ENCODE measurements around the gene SNX30. TPM values are rescaled to one million over a fixed set of nuclear protein-coding genes. Genes with fewer than 3 reads are reported as not detected.

The SNX30 gene
- total and polyA plus RNA-seq, 4 donors = 18.1 to 31.8 (median 22.1) TPM

GRCh38 chr9:112810696-112811490 is 60.3 kb downstream of the SNX30 start:
- H3K27me3 ChIP-seq (ENCODE audit: control insufficient read depth, insufficient read depth, low read length) = no peaks in the 10 kb centered on the region
- no peak overlapping the region for H3K4me3 ChIP-seq (ENCODE audit: low read depth, low read length)
- no peak overlapping the region for H3K27ac ChIP-seq (ENCODE audit: low read depth, low read length)

GRCh38 chr9:112811518-112811917 is 61.0 kb downstream of the SNX30 start:
- peaks cover 3% of the 10 kb centered on the region for H3K4me1 ChIP-seq (ENCODE audit: control insufficient read depth, insufficient read depth, low read length)
- H3K9me3 ChIP-seq (ENCODE audit: control insufficient read depth, insufficient read depth, low read length) = no peaks in the 10 kb centered on the region
- no peak for DNase-seq (ENCODE audit: low read depth in 4 of 6, low spot score in 6 of 6)
- no peaks in the 10 kb centered on the region for H3K36me3 ChIP-seq (ENCODE audit: control insufficient read depth, insufficient read depth, low read length)
- no peak overlapping the region for H3K4me3 ChIP-seq (ENCODE audit: low read depth, low read length)
- no peaks in the 10 kb centered on the region for H3K27me3 ChIP-seq (ENCODE audit: control insufficient read depth, insufficient read depth, low read length)
- H3K27ac ChIP-seq (ENCODE audit: low read depth, low read length) = no peak overlapping the region
- 97% methylated on average over 5 of the region's 6 CpGs for WGBS (ENCODE audit: insufficient coverage)

More at GRCh38 chr9:112810696-112811490, 60.3 kb downstream of the SNX30 start:
- Histone ChIP-seq H3K36me3 (ENCODE audit: control insufficient read depth, insufficient read depth, low read length) (no peaks in the 10 kb centered on the region), H3K9me3 (ENCODE audit: control insufficient read depth, insufficient read depth, low read length) (no peaks in the 10 kb centered on the region), H3K4me1 (ENCODE audit: control insufficient read depth, insufficient read depth, low read length) (peaks cover 3% of the 10 kb centered on the region)
- 77% methylated on average over 17 of the region's 17 CpGs for WGBS (ENCODE audit: insufficient coverage)
- no peak for DNase-seq (ENCODE audit: low read depth in 4 of 6, low spot score in 6 of 6)

- no peaks in the 10 kb centered on the region for H3K27me3 ChIP-seq (ENCODE audit: control insufficient read depth, insufficient read depth, low read length)
- H3K9me3 ChIP-seq (ENCODE audit: control insufficient read depth, insufficient read depth, low read length) = no peaks in the 10 kb centered on the region
- H3K4me1 ChIP-seq (ENCODE audit: control insufficient read depth, insufficient read depth, low read length) = peaks cover 6% of the 10 kb centered on the region
- H3K36me3 ChIP-seq (ENCODE audit: control insufficient read depth, insufficient read depth, low read length) = peaks cover 6% of the 10 kb centered on the region
- H3K27ac ChIP-seq (ENCODE audit: low read depth, low read length) = no peak overlapping the region
- 91% methylated on average over 4 of the region's 8 CpGs for WGBS (ENCODE audit: insufficient coverage)
- H3K4me3 ChIP-seq (ENCODE audit: low read depth, low read length) = no peak overlapping the region
- no peak for DNase-seq (ENCODE audit: low read depth in 4 of 6, low spot score in 6 of 6)
Measured at GRCh38 chr9:112815868-112816267, 65.3 kb downstream of the SNX30 start.

DNA sequence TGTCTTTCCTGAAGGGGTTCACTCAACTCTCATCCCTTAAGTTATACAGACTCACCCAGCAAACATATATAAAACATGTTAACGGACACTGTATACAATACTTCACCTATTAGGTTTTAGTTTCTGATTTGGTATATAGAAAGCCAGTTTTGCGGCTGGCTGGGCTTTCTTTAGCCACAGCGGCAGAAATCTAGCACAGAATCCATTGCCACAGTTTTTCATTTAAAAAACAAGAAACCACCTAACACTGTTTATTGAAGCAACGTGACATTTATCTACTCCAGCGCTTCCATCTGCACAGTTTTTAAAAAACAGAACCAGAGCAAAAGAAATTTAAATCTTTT is 67.3 kb downstream of the SNX30 start:
- Histone ChIP-seq H3K36me3 (ENCODE audit: control insufficient read depth, insufficient read depth, low read length) (peaks cover 6% of the 10 kb centered on the region), H3K27me3 (ENCODE audit: control insufficient read depth, insufficient read depth, low read length) (no peaks in the 10 kb centered on the region), H3K27ac (ENCODE audit: low read depth, low read length) (no peak overlapping the region), H3K4me1 (ENCODE audit: control insufficient read depth, insufficient read depth, low read length) (peaks cover 6% of the 10 kb centered on the region), H3K9me3 (ENCODE audit: control insufficient read depth, insufficient read depth, low read length) (no peaks in the 10 kb centered on the region), H3K4me3 (ENCODE audit: low read depth, low read length) (no peak overlapping the region)
- 100% methylated on average over 2 of the region's 5 CpGs for WGBS (ENCODE audit: insufficient coverage)
- DNase-seq (ENCODE audit: low read depth in 4 of 6, low spot score in 6 of 6) = no peak

DNA sequence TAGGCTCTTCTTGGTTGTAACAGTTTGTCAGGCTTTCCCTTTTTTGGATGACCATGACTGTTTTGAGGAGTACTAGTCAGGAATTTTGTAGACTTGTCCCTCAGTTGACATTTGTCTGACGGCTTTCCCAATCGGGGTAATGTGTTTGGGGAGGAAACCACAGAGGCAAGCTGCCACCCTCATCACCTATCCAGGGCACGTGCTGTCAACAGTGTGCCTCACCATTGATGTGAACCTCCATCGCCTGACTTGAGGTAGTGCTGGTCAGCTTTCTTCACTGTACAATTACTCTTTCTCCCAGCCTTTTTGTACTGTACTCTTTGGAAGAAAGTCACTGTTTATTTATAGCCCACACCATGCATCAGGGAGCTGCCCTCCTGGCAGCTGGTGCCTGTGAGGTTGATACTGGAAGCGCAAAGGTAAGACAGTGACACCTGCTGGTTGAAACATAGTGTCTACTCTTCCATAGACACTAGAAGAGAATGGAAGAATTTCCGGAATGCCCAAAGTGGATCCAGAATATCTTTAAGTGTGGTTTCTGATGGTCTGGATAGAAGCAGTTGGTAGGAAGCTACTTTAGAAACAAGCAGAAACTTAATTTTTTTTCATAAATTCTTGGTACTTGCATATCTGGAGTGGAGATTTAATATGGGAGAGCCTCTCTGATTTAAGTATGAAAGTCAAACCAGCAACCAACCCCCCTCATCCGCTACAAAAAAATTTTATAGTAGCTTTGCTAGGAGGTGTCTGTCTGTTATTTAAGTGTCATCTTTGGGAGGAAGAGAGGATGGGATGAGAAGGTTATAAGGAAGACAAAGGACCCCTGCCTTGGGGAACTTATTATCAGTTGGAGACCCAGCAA is 69.3 kb downstream of the SNX30 start:
- Histone ChIP-seq H3K4me1 (ENCODE audit: control insufficient read depth, insufficient read depth, low read length) (peaks cover 6% of the 10 kb centered on the region), H3K9me3 (ENCODE audit: control insufficient read depth, insufficient read depth, low read length) (no peaks in the 10 kb centered on the region), H3K27me3 (ENCODE audit: control insufficient read depth, insufficient read depth, low read length) (no peaks in the 10 kb centered on the region), H3K36me3 (ENCODE audit: control insufficient read depth, insufficient read depth, low read length) (peaks cover 6% of the 10 kb centered on the region), H3K4me3 (ENCODE audit: low read depth, low read length) (no peak overlapping the region), H3K27ac (ENCODE audit: low read depth, low read length) (no peak overlapping the region)
- WGBS (ENCODE audit: insufficient coverage) = 65% methylated on average over 3 of the region's 7 CpGs
- peak in 4 of 6 donors; percentile 27 to 84 (median 56) for DNase-seq (ENCODE audit: low read depth in 4 of 6, low spot score in 6 of 6)

DNA sequence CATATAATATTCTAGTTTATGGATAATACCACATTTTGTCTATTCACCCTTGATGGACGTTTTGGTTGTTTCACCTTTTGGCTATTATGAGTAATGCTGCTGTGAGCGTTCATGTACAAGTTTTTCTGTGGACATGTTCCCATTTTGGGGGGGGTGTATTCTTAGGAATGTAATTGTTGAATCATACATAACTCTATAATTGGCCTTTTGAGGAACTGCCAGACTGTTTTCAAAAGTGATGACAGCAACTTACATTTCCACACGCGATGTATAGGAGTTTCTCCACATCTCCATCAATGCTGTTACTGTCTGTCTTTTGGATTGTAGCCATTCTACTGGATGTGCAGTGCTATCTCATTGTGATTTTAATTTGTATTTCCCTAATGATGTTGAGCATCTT is 70.3 kb downstream of the SNX30 start:
- H3K36me3 ChIP-seq (ENCODE audit: control insufficient read depth, insufficient read depth, low read length) = peaks cover 6% of the 10 kb centered on the region
- peaks cover 6% of the 10 kb centered on the region for H3K4me1 ChIP-seq (ENCODE audit: control insufficient read depth, insufficient read depth, low read length)
- no peak overlapping the region for H3K4me3 ChIP-seq (ENCODE audit: low read depth, low read length)
- H3K27me3 ChIP-seq (ENCODE audit: control insufficient read depth, insufficient read depth, low read length) = no peaks in the 10 kb centered on the region
- H3K9me3 ChIP-seq (ENCODE audit: control insufficient read depth, insufficient read depth, low read length) = no peaks in the 10 kb centered on the region
- H3K27ac ChIP-seq (ENCODE audit: low read depth, low read length) = no peak overlapping the region
- WGBS (ENCODE audit: insufficient coverage) = no CpG with 5 or more reads among the region's 4 CpGs
- no peak for DNase-seq (ENCODE audit: low read depth in 4 of 6, low spot score in 6 of 6)

DNA sequence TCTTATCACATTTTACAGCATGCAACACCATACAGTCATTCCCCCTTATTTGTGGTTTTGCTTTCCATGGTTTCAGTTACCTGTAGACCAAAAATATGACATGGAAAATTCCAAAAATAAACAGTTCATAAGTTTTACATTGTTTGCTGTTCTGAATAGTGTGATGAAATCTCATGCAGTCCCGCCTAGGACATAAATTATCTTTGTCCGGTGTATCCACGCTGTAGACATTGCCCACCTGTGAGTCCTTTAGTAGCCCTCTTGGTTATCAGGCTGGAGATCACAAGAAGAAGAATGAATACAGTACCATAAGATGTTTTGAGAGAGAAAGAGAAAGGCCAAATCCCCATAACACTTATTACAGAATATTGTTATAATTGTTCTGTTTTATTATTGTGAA is 72.1 kb downstream of the SNX30 start:
- Histone ChIP-seq H3K4me3 (ENCODE audit: low read depth, low read length) (no peak overlapping the region), H3K4me1 (ENCODE audit: control insufficient read depth, insufficient read depth, low read length) (peaks cover 6% of the 10 kb centered on the region), H3K9me3 (ENCODE audit: control insufficient read depth, insufficient read depth, low read length) (no peaks in the 10 kb centered on the region), H3K27ac (ENCODE audit: low read depth, low read length) (no peak overlapping the region), H3K27me3 (ENCODE audit: control insufficient read depth, insufficient read depth, low read length) (no peaks in the 10 kb centered on the region), H3K36me3 (ENCODE audit: control insufficient read depth, insufficient read depth, low read length) (peaks cover 6% of the 10 kb centered on the region)
- DNase-seq (ENCODE audit: low read depth in 4 of 6, low spot score in 6 of 6) = no peak
- no CpG with 5 or more reads among the region's 3 CpGs for WGBS (ENCODE audit: insufficient coverage)

GRCh38 chr9:112823257-112823656 is 72.7 kb downstream of the SNX30 start:
- no peak for DNase-seq (ENCODE audit: low read depth in 4 of 6, low spot score in 6 of 6)
- Histone ChIP-seq H3K4me3 (ENCODE audit: low read depth, low read length) (no peak overlapping the region), H3K27ac (ENCODE audit: low read depth, low read length) (no peak overlapping the region), H3K27me3 (ENCODE audit: control insufficient read depth, insufficient read depth, low read length) (no peaks in the 10 kb centered on the region), H3K36me3 (ENCODE audit: control insufficient read depth, insufficient read depth, low read length) (peaks cover 6% of the 10 kb centered on the region), H3K9me3 (ENCODE audit: control insufficient read depth, insufficient read depth, low read length) (no peaks in the 10 kb centered on the region), H3K4me1 (ENCODE audit: control insufficient read depth, insufficient read depth, low read length) (peaks cover 6% of the 10 kb centered on the region)
- WGBS (ENCODE audit: insufficient coverage) = 100% methylated on average over 2 of the region's 3 CpGs

DNA sequence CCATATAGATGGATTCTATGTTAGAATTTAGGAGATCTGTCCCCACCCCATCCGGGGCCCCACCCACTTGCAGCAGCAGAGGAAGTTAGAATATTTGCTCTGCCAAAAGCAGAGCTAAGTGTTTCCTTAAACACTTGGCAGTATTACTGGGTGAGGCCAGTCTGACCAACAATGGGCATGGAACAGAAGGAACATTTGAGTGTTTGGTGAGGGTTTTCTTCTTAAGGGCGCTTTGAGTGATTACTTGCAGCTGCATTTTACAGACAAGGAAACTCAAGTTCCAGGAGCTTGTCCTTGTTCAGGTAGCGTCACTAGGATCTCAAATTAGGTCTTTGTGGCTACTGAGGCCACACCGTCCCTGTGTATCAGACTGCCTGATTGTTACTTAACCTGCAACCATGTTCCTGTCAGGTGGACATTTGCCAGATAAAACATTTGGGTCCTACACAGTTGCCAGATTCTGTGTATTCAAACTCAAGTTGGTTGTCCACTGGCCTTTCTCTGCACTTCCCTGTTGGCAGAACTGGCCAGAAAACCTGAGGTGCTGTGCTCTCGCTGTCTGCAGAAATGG is 80.8 kb downstream of the SNX30 start:
- WGBS (ENCODE audit: insufficient coverage) = 89% methylated on average over 4 of the region's 5 CpGs
- no peak overlapping the region for H3K27ac ChIP-seq (ENCODE audit: low read depth, low read length)
- no peaks in the 10 kb centered on the region for H3K4me1 ChIP-seq (ENCODE audit: control insufficient read depth, insufficient read depth, low read length)
- H3K27me3 ChIP-seq (ENCODE audit: control insufficient read depth, insufficient read depth, low read length) = no peaks in the 10 kb centered on the region
- no peaks in the 10 kb centered on the region for H3K9me3 ChIP-seq (ENCODE audit: control insufficient read depth, insufficient read depth, low read length)
- no peak for DNase-seq (ENCODE audit: low read depth in 4 of 6, low spot score in 6 of 6)
- H3K4me3 ChIP-seq (ENCODE audit: low read depth, low read length) = no peak overlapping the region
- H3K36me3 ChIP-seq (ENCODE audit: control insufficient read depth, insufficient read depth, low read length) = no peaks in the 10 kb centered on the region

All from spinal cord (tissue), 10 donors.